AG04449 (cell line): ENCODE results near the gene CALML5.

Experiments used
- CTCF ChIA-PET: fragments of 350-600 bp; formaldehyde crosslinking; extraction: SDS; loops from one replicate; lab custom pipeline; 2021; ENCODE audit warnings: antibody characterized with exemption; lab: Yijun Ruan, JAX
- POLR2A ChIA-PET: fragments of 400-600, 350-600 bp; formaldehyde crosslinking; extraction: SDS; loops from one replicate; lab custom pipeline; 2020; ENCODE audit warnings: antibody characterized with exemption, inconsistent platforms; lab: Yijun Ruan, JAX
- DNase-seq: peaks from one replicate; pipeline ENCODE4 v3.0.0-alpha.2; 2010; ENCODE audit warnings: low read depth, low spot score
- H3K4me3 ChIP-seq: 2 replicates; pipeline ENCODE4 v1.5.1; 2011; ENCODE audit warnings: low read depth, mild to moderate bottlenecking, control low read depth, low read length
- CTCF ChIP-seq: IDR thresholded peaks from one replicate; pipeline ENCODE4 v1.5.1; 2011; ENCODE audit warnings: mild to moderate bottlenecking, moderate library complexity, low read length, control low read depth, inconsistent platforms; ENCODE audit not compliant: insufficient read depth; ENCODE audit errors: missing control alignments

CALML5 gene

GRCh38 chr10:5494611-5495010, 4.8 kb downstream of the CALML5 start:
- DNase-seq = no peak
- ChIA-PET POLR2A (no interaction called here), CTCF (interaction anchor here (1.5 kb wide), 1 partner anchor 10 kb away, joined by 3 read pairs; no protein-coding TSS in a partner anchor)
- H3K4me3 ChIP-seq = no peak overlapping the region
- no peak for TF ChIP-seq CTCF

GRCh38 chr10:5493691-5494090, 5.7 kb downstream of the CALML5 start:
- TF ChIP-seq CTCF = no peak
- CTCF ChIA-PET = interaction anchor here (1.0 to 1.7 kb wide), 3 partner anchors 12 to 129 kb away, joined by 3 read pairs; no protein-coding TSS in a partner anchor
- POLR2A ChIA-PET = no interaction called here
- DNase-seq = no peak
- no peak overlapping the region for H3K4me3 ChIP-seq

- ChIA-PET CTCF (interaction anchor here (1.0 to 1.7 kb wide), 3 partner anchors 12 to 129 kb away, joined by 3 read pairs; no protein-coding TSS in a partner anchor), POLR2A (no interaction called here)
- H3K4me3 ChIP-seq = no peak overlapping the region
- DNase-seq = no peak
- TF ChIP-seq CTCF = no peak
Measured at GRCh38 chr10:5492929-5493576, 6.3 kb downstream of the CALML5 start.

- no peak for TF ChIP-seq CTCF
- no peak for DNase-seq
- ChIA-PET CTCF (interaction anchor here (1.0 to 1.7 kb wide), 3 partner anchors 13 to 130 kb away, joined by 3 read pairs; no protein-coding TSS in a partner anchor), POLR2A (no interaction called here)
- H3K4me3 ChIP-seq = no peak overlapping the region
Measured at GRCh38 chr10:5492322-5492855, 7.0 kb downstream of the CALML5 start.

GRCh38 chr10:5491477-5491876, 7.9 kb downstream of the CALML5 start:
- no peak for TF ChIP-seq CTCF
- no peak for DNase-seq
- ChIA-PET CTCF (interaction anchor here (1.9 kb wide), 1 partner anchor 131 kb away, joined by 5 read pairs; no protein-coding TSS in a partner anchor), POLR2A (no interaction called here)
- no peak overlapping the region for H3K4me3 ChIP-seq

- TF ChIP-seq CTCF = no peak
- no peak for DNase-seq
- no peak overlapping the region for H3K4me3 ChIP-seq
- ChIA-PET POLR2A (no interaction called here), CTCF (interaction anchor here (1.1 to 1.9 kb wide), 2 partner anchors 12 to 132 kb away, joined by 3 to 5 read pairs; no protein-coding TSS in a partner anchor)
Measured at GRCh38 chr10:5490698-5491464, 8.5 kb downstream of the CALML5 start.
